Activated CD8-positive, alpha-beta memory T cell treated with anti-CD3 and anti-CD28 coated beads, Interleukin-2, amount 50 U/mL, for 1 hour (primary cell): ENCODE measurements around the gene WFS1.

Experiments used
- DNase-seq: peaks from one replicate; pipeline ENCODE4 v3.0.0-alpha.2; 2020; ENCODE audit errors: extremely low read depth

The WFS1 gene

GRCh38 chr4:6325788-6326290 lies 56.2 kb downstream of the WFS1 start:
- no peak for DNase-seq

- no peak for DNase-seq
These were observed 56.8 kb downstream of the WFS1 start for GRCh38 chr4:6326312-6327060.

GRCh38 chr4:6327220-6327917 lies 57.7 kb downstream of the WFS1 start:
- DNase-seq = peak; percentile 21

- DNase-seq = no peak
These were observed 58.9 kb downstream of the WFS1 start for GRCh38 chr4:6328526-6328925.

GRCh38 chr4:6329478-6330383 lies 60.1 kb downstream of the WFS1 start:
- DNase-seq = no peak

GRCh38 chr4:6330384-6330767 lies 60.7 kb downstream of the WFS1 start:
- DNase-seq = no peak

- no peak for DNase-seq
These were observed 61.4 kb downstream of the WFS1 start for GRCh38 chr4:6331018-6331417.

GRCh38 chr4:6331468-6331867 lies 61.8 kb downstream of the WFS1 start:
- no peak for DNase-seq

- DNase-seq = no peak
These were observed 62.5 kb downstream of the WFS1 start for GRCh38 chr4:6332042-6332668.

GRCh38 chr4:6332669-6333050 lies 63.0 kb downstream of the WFS1 start:
- no peak for DNase-seq

GRCh38 chr4:6333301-6334202 lies 63.9 kb downstream of the WFS1 start:
- DNase-seq = no peak

GRCh38 chr4:6334203-6334887 lies 64.7 kb downstream of the WFS1 start:
- DNase-seq = no peak

GRCh38 chr4:6335040-6335590 lies 65.5 kb downstream of the WFS1 start:
- DNase-seq = no peak

- DNase-seq = no peak
These were observed 66.5 kb downstream of the WFS1 start for GRCh38 chr4:6336166-6336565.

GRCh38 chr4:6337331-6337935 lies 67.8 kb downstream of the WFS1 start:
- no peak for DNase-seq

- no peak for DNase-seq
These were observed 68.7 kb downstream of the WFS1 start for GRCh38 chr4:6338175-6338950.

- DNase-seq = no peak
These were observed 69.5 kb downstream of the WFS1 start for GRCh38 chr4:6338951-6339817.
